ENCODE results near the gene GLT6D1. TPM values are rescaled to one million over a fixed set of nuclear protein-coding genes. Genes with fewer than 3 reads are reported as not detected.

GLT6D1 gene
- total and polyA plus RNA-seq, 7 donors, result not detected

DNA sequence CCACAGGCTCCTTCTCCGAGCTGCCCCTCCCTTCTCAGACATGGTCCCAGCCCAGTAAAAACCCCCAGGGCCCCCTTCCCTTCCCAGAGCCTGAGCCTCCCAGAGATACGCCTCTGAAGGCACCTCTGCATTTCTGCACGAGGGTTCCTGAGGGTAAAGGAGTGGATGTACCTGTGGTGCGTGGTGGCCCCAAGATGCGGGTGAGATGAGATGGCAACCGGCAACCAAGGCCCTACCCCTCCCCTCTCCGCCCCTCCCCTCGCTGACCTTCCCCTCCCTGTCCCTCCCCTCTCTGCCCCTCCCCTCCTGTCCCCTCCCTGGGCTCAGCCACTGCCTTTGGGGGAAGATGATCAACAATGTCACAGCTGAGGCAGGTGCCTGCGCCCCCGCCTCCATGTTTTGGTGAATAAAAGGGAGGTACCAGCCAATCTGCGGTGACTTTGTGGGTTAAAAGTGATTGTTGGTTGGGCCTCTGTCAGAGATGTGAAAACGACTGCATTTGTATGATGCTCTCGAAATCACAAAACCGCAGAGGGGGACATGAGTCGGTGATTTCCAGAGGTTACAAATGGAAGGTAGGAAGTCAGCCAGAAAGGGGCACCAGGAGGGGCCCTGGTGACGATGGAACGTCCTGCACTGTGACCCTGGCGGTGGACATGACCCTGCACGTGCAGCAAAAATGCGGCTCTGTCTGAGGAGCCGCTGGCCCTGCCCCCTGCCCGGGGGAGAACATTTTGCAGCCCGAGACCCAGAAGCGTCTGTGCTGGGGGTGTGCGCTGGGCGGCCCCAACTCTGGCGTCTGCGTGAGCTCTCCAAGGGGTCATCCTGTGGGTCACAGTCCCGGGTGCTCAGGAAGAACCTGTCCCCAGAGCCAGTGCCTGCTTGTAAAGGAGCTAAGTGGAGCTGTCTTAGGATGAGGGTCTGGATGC is 27.5 kb upstream of the GLT6D1 start:
- Histone ChIP-seq H3K4me1 (no peaks in the 10 kb centered on the region), H3K27ac (no peak overlapping the region), H3K27me3 (peaks cover 0 to 41% (median 0%) of the 10 kb centered on the region in 3 donors), H3K4me3 (no peak overlapping the region), H3K9me3 (no peaks in the 10 kb centered on the region), H3K36me3 (no peaks in the 10 kb centered on the region)
- TF ChIP-seq, protein P1, sequence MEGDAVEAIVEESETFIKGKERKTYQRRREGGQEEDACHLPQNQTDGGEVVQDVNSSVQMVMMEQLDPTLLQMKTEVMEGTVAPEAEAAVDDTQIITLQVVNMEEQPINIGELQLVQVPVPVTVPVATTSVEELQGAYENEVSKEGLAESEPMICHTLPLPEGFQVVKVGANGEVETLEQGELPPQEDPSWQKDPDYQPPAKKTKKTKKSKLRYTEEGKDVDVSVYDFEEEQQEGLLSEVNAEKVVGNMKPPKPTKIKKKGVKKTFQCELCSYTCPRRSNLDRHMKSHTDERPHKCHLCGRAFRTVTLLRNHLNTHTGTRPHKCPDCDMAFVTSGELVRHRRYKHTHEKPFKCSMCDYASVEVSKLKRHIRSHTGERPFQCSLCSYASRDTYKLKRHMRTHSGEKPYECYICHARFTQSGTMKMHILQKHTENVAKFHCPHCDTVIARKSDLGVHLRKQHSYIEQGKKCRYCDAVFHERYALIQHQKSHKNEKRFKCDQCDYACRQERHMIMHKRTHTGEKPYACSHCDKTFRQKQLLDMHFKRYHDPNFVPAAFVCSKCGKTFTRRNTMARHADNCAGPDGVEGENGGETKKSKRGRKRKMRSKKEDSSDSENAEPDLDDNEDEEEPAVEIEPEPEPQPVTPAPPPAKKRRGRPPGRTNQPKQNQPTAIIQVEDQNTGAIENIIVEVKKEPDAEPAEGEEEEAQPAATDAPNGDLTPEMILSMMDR (IDR thresholded peaks at IDR 0.05), result no peak
- TF ChIP-seq EP300 (IDR thresholded peaks at IDR 0.05) (no peak), POLR2A (IDR thresholded peaks at IDR 0.05) (no peak), POLR2AphosphoS5 (IDR thresholded peaks at IDR 0.05) (no peak)
- intact Hi-C loops (cut with DNase I), result no loop called here
- no peak for DNase-seq
- 61 to 62% methylated on average over 29 of the region's 29 CpGs for WGBS, 2 donors

DNA sequence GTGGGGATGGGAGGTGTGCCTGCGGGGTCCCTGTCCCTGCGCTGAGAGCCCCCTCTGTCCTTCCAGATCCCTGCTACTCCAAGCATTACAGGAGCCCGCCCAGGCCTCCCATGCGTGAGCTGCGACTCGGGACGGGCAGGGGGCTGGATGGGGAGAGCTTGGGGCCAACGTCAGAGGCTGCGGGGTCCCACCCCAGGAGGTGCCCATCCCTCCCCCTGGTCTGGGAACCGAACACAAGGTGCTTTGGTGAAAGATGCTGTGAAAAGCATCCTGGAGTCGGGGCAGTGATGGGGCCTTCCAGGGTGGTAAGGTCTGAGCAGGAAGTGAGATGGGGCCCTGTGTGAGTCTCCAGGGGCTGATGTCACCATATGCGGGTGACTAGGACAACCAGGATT is 26.5 kb upstream of the GLT6D1 start:
- no peak overlapping the region for H3K27ac ChIP-seq
- 78 to 81% methylated on average over 12 of the region's 12 CpGs for WGBS, 2 donors
- H3K9me3 ChIP-seq, result no peaks in the 10 kb centered on the region
- intact Hi-C loops (cut with DNase I), result no loop called here
- DNase-seq, result no peak
- H3K4me3 ChIP-seq, result no peak overlapping the region
- no peaks in the 10 kb centered on the region for H3K36me3 ChIP-seq
- H3K27me3 ChIP-seq, result peaks cover 0 to 41% (median 0%) of the 10 kb centered on the region in 3 donors
- no peaks in the 10 kb centered on the region for H3K4me1 ChIP-seq
- TF ChIP-seq, protein P1 (IDR thresholded peaks at IDR 0.05), result no peak

DNA sequence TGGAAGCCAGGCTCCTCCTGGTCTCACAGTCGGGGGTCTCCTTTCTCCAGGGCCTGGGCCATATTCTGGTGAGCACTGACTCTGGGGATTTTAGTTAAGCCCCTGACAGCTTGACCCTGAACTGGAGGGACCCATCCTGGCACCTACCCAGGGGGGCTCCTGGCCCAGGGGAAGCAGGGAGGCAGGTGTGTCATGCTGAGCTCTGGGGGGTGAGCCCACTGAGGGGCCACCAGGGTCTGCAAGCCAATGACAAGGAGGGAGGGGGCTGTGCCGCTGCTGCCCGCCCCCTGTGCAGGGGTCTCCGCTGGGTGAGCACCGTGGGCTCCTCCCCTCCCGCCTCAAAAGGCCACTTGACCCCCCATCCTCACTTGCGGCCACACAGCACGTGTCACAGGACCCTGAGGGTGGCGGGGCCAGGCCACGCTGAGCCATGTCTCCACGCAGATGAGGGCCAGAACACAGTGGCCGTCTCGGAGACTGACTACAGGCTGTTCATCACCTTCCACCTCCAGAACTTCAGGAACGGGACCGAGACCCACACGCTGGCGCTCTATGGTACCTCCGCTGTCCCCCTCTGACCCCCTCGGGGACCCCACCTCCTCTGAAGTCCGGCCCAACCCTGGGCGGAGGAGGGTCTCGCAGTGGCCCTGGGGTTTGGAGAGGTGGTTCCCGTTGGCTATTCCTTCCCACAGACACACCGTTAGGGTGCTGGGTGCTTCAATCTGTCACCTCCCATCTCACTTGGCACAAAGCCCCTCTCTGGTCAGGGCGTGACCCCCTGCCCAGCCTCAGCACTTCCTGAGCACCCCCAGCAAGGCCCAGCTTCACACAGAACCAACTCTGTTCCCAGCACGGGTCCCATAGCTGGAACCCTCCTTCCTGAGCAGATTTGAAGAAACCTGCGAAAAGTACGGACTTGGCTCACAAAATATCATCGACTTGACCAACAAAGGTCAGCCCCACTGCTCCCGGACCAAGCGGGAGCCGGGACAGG is 25.8 kb upstream of the GLT6D1 start:
- TF ChIP-seq, protein P1 (IDR thresholded peaks at IDR 0.05), result no peak
- TF ChIP-seq POLR2A (IDR thresholded peaks at IDR 0.05) (no peak), EP300 (IDR thresholded peaks at IDR 0.05) (no peak), POLR2AphosphoS5 (IDR thresholded peaks at IDR 0.05) (no peak)
- Histone ChIP-seq H3K4me1 (no peaks in the 10 kb centered on the region), H3K9me3 (no peaks in the 10 kb centered on the region), H3K27me3 (peaks cover 0 to 41% (median 0%) of the 10 kb centered on the region in 3 donors), H3K36me3 (no peaks in the 10 kb centered on the region), H3K4me3 (no peak overlapping the region), H3K27ac (no peak overlapping the region)
- intact Hi-C loops (cut with DNase I), result no loop called here
- WGBS, 2 donors, result 74 to 83% methylated on average over 32 of the region's 32 CpGs
- no peak for DNase-seq

DNA sequence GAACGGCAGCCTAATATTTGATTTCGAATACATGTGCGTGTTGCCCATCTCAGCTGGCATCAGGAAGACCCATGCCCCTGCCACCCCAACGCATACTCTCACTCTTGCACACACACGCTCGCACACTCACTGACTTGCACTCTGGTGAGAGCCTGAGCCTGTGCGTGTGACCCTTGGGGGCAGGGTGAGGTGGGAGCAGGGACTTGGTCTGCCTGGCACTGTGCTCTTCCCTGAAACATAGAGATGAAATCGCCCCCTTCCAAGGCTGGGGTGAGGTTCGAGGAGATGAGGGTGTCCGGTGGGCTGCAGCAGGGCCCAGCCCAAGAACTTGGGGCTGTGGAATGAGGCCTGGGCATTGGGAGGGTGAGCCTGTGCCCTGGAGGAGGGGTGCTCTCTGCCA is 24.9 kb upstream of the GLT6D1 start:
- Histone ChIP-seq H3K9me3 (no peaks in the 10 kb centered on the region), H3K36me3 (no peaks in the 10 kb centered on the region), H3K4me1 (no peaks in the 10 kb centered on the region), H3K27me3 (peaks cover 0 to 32% (median 0%) of the 10 kb centered on the region in 3 donors), H3K27ac (no peak overlapping the region), H3K4me3 (no peak overlapping the region)
- no peak for DNase-seq
- 81 to 88% methylated on average over 10 of the region's 10 CpGs for WGBS, 2 donors
- intact Hi-C loops (cut with DNase I), result no loop called here
- TF ChIP-seq EP300 (IDR thresholded peaks at IDR 0.05), result no peak
- no peak for TF ChIP-seq POLR2AphosphoS5 (IDR thresholded peaks at IDR 0.05)
- no peak for TF ChIP-seq POLR2A (IDR thresholded peaks at IDR 0.05)
- TF ChIP-seq, protein P1 (IDR thresholded peaks at IDR 0.05), result no peak

Measured in sigmoid colon (tissue), 7 donors.